ENCODE data around the gene SPATA9. TPM values are rescaled to one million over a fixed set of nuclear protein-coding genes. Genes with fewer than 3 reads are reported as not detected.

The SPATA9 gene
- total and polyA plus RNA-seq, 2 of the 13 experiments (the other 11 are each of a cell fraction or from before 2014, with no cell fraction given) = not detected

GRCh38 chr5:95655575-95655974, 27.2 kb downstream of the SPATA9 start:
- Histone ChIP-seq H3K27me3 (ENCODE audit: control insufficient read depth in 1 of 2, insufficient read depth in 2 of 2, low read length in 2 of 2) (no peaks in the 10 kb centered on the region), H3K9me3 (ENCODE audit: low read length) (no peaks in the 10 kb centered on the region), H3K4me3 (replicated peaks in 1 of 3; ENCODE audit: insufficient read depth in 1 of 3, low read depth in 2 of 3, low read length in 3 of 3) (no peak overlapping the region), H3K79me2 (ENCODE audit: insufficient read depth, low read length) (no peaks in the 10 kb centered on the region), H3K4me2 (ENCODE audit: low read depth, low read length) (no peak overlapping the region), H2AFZ (ENCODE audit: low read length) (no peak overlapping the region), H4K20me1 (ENCODE audit: insufficient read depth, low read length) (no peaks in the 10 kb centered on the region), H3K4me1 (ENCODE audit: insufficient read depth, low read length) (no peaks in the 10 kb centered on the region), H3K9ac (ENCODE audit: insufficient read depth, low read depth, low read length) (no peak overlapping the region), H3K36me3 (replicated peaks in 1 of 2; ENCODE audit: control insufficient read depth in 1 of 2, insufficient read depth in 2 of 2, low read length in 2 of 2) (no peaks in the 10 kb centered on the region), H3K27ac (ENCODE audit: extremely low read length, insufficient read depth, low read length) (no peak overlapping the region)
- intact Hi-C loops (cut with micrococcal nuclease; ENCODE audit: unreplicated experiment) = no loop called here
- ATAC-seq (no peak), FAIRE-seq (no peak), DNase-seq (ENCODE audit: low spot score) (no peak)
- in situ Hi-C loops (cut with HindIII; ENCODE audit: extremely low pct_ligation_motif_present, low pct_unique_long_range_greater_than_20kb) = no loop called here
- BruUV-seq (replicated peaks) = no TSS peak
- WGBS (ENCODE audit: low lambda C conversion rate) = 83% methylated on average over 1 of the region's 1 CpG
- POLR2A ChIA-PET = interaction anchor here (1.3 kb wide), 1 partner anchor 9 kb away, joined by 6 read pairs; the partner anchor contains the start of gene RFESD
- no peak for TF ChIP-seq ZNF3 (CRISPR knock-in tag; IDR thresholded peaks at IDR 0.05)
- TF ChIP-seq ZNF496 (CRISPR knock-in tag; IDR thresholded peaks at IDR 0.05; ENCODE audit: insufficient replicate concordance) = no peak
- no peak for TF ChIP-seq NFATC3 (CRISPR knock-in tag; IDR thresholded peaks at IDR 0.05)
- no peak for TF ChIP-seq ZFP41 (CRISPR knock-in tag; IDR thresholded peaks at IDR 0.05; ENCODE audit: borderline replicate concordance)
- no peak for TF ChIP-seq AFF4 (CRISPR knock-in tag; IDR thresholded peaks at IDR 0.05)
- CTCF ChIA-PET (ENCODE audit: low intra/inter-chr PET ratio, low total read pairs) = no interaction called here

GRCh38 chr5:95654196-95654595, 28.6 kb downstream of the SPATA9 start:
- ATAC-seq (no peak), FAIRE-seq (no peak), DNase-seq (ENCODE audit: low spot score) (no peak)
- TF ChIP-seq ZNF550 (CRISPR knock-in tag; IDR thresholded peaks at IDR 0.05; ENCODE audit: borderline replicate concordance) (no peak), ZNF382 (CRISPR knock-in tag; IDR thresholded peaks at IDR 0.05; ENCODE audit: borderline replicate concordance) (no peak), ZNF576 (CRISPR knock-in tag; IDR thresholded peaks at IDR 0.05) (no peak), RBM22 (optimal IDR thresholded peaks at IDR 0.05; ENCODE audit: low read length) (no peak), SSRP1 (CRISPR knock-in tag; IDR thresholded peaks at IDR 0.05) (no peak), ZHX1 (CRISPR knock-in tag; IDR thresholded peaks at IDR 0.05; ENCODE audit: low read depth) (no peak), TAF15 (IDR thresholded peaks at IDR 0.05; ENCODE audit: low read depth, low read length, poor library complexity, severe bottlenecking) (no peak)
- no peak overlapping the region for H3K27ac ChIP-seq (ENCODE audit: extremely low read length, insufficient read depth, low read length)
- ChIA-PET CTCF (ENCODE audit: low intra/inter-chr PET ratio, low total read pairs) (no interaction called here), POLR2A (no interaction called here)
- H2AFZ ChIP-seq (ENCODE audit: low read length) = no peak overlapping the region
- intact Hi-C loops (cut with micrococcal nuclease; ENCODE audit: unreplicated experiment) = no loop called here
- H3K4me1 ChIP-seq (ENCODE audit: insufficient read depth, low read length) = no peaks in the 10 kb centered on the region
- no TSS peak for BruUV-seq (replicated peaks)
- WGBS (ENCODE audit: low lambda C conversion rate) = 96% methylated on average over 3 of the region's 3 CpGs
- H3K9me3 ChIP-seq (ENCODE audit: low read length) = no peaks in the 10 kb centered on the region
- no peak overlapping the region for H3K4me3 ChIP-seq (replicated peaks in 1 of 3; ENCODE audit: insufficient read depth in 1 of 3, low read depth in 2 of 3, low read length in 3 of 3)
- H3K79me2 ChIP-seq (ENCODE audit: insufficient read depth, low read length) = no peaks in the 10 kb centered on the region
- in situ Hi-C loops (cut with HindIII; ENCODE audit: extremely low pct_ligation_motif_present, low pct_unique_long_range_greater_than_20kb) = no loop called here
- no peak overlapping the region for H3K9ac ChIP-seq (ENCODE audit: insufficient read depth, low read depth, low read length)
- H3K27me3 ChIP-seq (ENCODE audit: control insufficient read depth in 1 of 2, insufficient read depth in 2 of 2, low read length in 2 of 2) = no peaks in the 10 kb centered on the region
- no peak overlapping the region for H3K4me2 ChIP-seq (ENCODE audit: low read depth, low read length)
- H4K20me1 ChIP-seq (ENCODE audit: insufficient read depth, low read length) = no peaks in the 10 kb centered on the region
- no peaks in the 10 kb centered on the region for H3K36me3 ChIP-seq (replicated peaks in 1 of 2; ENCODE audit: control insufficient read depth in 1 of 2, insufficient read depth in 2 of 2, low read length in 2 of 2)
